HG03045 (cell line): Measurements from ENCODE around the gene TMEM117.
"Not testable (repeated sequence)": the region's sequence is repeated elsewhere in the genome, so short reads cannot be mapped to it uniquely, and the experiment has no call there.

Experiments used
- ATAC-seq: cut with Tn5 transposase; IDR thresholded peaks from one replicate; pipeline ENCODE4 v1.9.1; 2021; ENCODE audit warnings: mild to moderate bottlenecking, moderate library complexity; ENCODE audit not compliant: unreplicated experiment

The TMEM117 gene

GRCh38 chr12:44184499-44185206 is 348.8 kb downstream of the TMEM117 start:
- ATAC-seq = peak; percentile 94

- peak; percentile 98 for ATAC-seq
Measured at GRCh38 chr12:44193281-44193680, 357.4 kb downstream of the TMEM117 start.

- not testable (repeated sequence) for ATAC-seq
Measured at GRCh38 chr12:44195719-44196118, 359.8 kb downstream of the TMEM117 start.

DNA sequence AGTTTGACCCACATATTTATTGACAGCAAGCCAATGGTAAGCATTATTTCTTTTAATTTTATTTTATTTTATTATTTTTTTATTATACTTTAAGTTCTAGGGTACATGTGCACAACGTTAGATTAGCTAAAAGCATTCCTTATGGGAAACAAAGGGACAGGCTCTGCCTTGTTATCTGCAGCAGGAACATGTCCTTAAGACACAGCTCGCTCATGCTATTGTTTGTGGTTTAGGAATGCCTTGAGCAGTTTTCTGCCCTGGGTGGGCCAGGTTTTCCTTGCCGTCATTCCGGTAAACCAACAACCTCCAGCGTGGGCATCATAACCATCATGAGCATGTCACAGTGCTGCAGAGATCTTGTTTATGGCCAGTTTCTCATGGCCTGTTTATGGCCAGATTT is 370.2 kb downstream of the TMEM117 start:
- no peak for ATAC-seq

DNA sequence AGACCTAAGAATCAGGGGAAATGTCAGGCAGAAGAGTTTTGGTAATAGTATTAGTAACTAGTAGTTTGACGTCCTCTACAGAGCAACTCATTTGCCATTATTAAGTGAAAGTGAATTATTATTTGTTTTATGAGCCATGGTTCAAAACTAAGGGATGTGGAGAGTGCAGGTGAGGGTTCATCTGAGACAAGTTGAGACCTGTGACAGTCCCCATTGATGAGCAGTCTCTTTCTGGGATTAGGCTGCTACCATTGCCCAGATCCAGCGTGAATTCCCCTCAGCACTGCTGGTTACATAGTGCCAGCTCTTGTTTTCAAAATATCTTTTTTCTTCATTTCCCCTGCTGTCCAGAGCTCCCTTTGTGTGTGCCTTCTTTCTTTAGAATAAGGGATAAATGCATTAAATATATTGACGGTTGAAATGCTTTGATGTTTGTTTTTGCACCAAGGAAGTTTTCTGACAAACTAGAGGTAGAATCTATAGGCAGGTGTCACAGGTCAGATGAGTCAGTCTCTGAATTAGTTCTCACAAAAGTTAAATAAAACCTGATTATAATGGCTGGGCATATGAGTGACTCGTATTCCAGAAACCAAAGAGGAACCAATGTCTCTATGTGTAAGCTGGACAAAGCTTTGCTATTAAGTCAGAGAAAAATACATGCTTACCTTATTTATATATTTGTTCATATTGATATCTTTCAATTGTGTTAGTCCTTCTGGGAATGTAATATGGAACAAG is 381.4 kb downstream of the TMEM117 start:
- no peak for ATAC-seq

- no peak for ATAC-seq
Measured at GRCh38 chr12:44223736-44224135, 387.9 kb downstream of the TMEM117 start.

GRCh38 chr12:44224399-44225148 is 388.7 kb downstream of the TMEM117 start:
- ATAC-seq = no peak

GRCh38 chr12:44225149-44225510 is 389.2 kb downstream of the TMEM117 start:
- no peak for ATAC-seq

GRCh38 chr12:44227616-44228015 is 391.7 kb downstream of the TMEM117 start:
- ATAC-seq = no peak

DNA sequence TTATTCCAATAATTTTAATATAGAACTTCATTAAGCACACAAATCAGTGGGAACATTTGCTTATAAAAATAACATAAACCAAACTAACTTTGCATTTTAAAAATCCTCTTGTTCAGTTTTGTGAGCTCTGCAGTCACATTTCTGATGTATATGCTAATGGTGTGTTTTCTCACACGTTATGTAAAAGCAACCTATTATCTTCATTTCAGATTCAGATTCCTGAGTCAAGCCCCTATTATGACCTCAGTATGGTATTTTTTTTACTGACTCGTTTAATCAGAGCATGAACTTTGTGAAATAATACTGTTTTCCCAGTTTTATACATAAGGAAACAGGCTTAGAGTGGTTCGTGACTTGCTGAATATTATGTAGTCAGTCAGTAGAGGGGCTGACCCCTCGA is 394.0 kb downstream of the TMEM117 start:
- no peak for ATAC-seq

DNA sequence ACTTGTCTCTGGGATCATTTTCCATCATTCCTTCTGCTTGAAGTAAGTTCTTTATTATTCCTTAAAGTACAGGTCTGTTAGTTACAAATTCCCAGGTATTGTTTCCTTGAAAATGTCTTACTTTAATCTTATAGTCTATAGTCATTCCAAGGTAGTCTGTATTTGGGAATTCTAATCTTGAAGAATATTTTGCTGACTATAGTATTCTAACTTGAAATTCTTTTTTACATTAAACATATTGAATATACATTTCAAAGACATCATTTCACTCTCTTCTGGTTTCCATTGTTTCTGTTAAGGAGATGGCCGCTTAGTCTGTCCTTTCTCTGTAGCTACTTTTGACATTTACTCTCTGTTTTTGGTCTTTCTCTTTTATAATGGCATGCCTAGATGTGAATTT is 399.8 kb downstream of the TMEM117 start:
- ATAC-seq = no peak

- no peak for ATAC-seq
Measured at GRCh38 chr12:44240186-44240585, 404.3 kb downstream of the TMEM117 start.

DNA sequence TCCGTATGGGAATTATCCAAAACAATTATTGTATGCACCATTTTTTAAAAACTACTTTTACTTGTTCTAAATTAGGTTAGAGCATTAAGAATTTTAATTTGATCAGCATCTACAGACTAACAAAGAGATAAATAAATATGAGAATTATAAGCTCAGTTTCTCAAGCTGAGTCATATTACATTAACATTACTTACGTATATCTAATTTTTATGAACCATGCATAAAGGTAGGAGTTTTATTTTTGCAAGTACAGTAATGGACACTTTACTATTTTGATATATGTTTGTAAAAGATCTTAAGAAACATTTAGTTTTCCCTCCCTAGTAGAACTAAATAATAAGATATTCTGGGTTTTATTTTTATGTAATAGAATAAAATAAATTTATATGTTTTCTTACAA is 410.1 kb downstream of the TMEM117 start:
- ATAC-seq = no peak

- ATAC-seq = no peak
Measured at GRCh38 chr12:44246482-44247105, 410.7 kb downstream of the TMEM117 start.

DNA sequence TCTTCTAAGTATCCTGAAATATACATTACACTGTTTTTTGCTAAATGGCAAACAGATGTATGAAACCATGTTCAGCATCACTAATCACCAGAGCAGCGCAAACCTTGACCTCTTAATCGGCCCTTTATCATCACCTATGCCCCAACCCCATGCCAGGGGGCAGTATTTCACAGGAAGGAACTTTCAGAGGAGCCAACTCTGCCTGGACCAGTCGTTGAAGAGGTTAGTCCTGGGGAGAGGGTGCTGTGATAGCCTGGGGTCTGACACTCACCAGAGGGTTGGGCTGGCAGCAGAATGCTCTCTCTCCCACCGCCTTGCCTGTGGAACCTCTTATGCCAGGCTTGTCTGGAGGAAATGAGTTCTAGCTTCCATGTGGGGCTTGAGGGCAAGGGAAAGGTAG is 411.7 kb downstream of the TMEM117 start:
- ATAC-seq = no peak

DNA sequence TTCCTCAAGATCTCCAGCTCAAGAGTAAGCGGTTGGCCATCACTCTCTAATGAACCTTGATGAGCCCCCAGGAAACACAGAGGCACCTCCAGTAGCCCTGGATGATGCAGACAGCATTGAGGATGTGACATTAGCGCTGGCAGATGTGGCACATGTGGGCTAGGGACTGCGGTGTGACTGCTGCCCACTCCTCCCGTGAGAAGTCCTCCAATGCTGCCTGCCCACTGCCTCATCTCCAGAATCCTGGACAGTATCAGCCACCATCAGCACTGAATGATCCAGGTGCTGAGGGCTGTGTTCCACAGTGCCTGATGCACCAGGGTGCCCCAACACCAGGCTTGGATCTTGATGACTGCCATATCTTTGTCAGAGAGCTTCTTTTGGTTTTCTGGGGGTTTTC is 412.6 kb downstream of the TMEM117 start:
- no peak for ATAC-seq

GRCh38 chr12:44250440-44250839 is 414.6 kb downstream of the TMEM117 start:
- ATAC-seq = not testable (repeated sequence)

GRCh38 chr12:44253338-44253856 is 417.5 kb downstream of the TMEM117 start:
- no peak for ATAC-seq

- no peak for ATAC-seq
Measured at GRCh38 chr12:44258246-44258645, 422.4 kb downstream of the TMEM117 start.

DNA sequence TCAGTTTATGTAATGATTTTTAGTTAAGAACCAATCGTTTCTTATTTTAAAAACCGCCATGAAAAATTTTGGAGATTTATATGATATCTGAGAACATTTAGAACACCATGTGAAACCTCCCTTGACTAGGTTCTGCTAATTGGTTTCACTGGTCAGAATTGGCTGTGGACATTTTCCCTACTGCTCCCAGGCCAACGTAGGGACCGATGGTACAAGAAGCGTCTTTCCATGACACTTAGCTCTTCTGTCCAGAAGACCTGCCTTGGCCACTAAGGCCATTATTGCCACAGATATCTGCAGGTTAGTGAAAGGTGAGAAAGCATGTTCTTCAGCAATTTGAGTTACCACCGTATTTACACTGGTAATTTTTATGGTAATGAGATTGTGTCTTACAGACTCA is 424.0 kb downstream of the TMEM117 start:
- ATAC-seq = no peak

GRCh38 chr12:44260581-44260980 is 424.7 kb downstream of the TMEM117 start:
- no peak for ATAC-seq
